Esophagus muscularis mucosa (tissue), 4 donors: ENCODE results near the gene AIP. TPM values are rescaled to one million over a fixed set of nuclear protein-coding genes. Genes with fewer than 3 reads are reported as not detected.

Source experiments
- DNase-seq: peaks from one replicate; pipeline ENCODE4 v3.0.0-alpha.2; 2017; ENCODE audit errors: extremely low spot score
- H3K27ac ChIP-seq, 4 donors: fragments of 200-600 bp; sonication (generic); replicated peaks in 1 of 4; 1 replicate in 3 of 4; 2 replicates in 1 of 4; pipeline ENCODE4 v1.5.1; 2016 to 2019; ENCODE audit warnings: mild to moderate bottlenecking in 1 of 4
- H3K27me3 ChIP-seq, 4 donors: fragments of 200-600 bp; sonication (generic); one replicate each; pipeline versions ENCODE4 v1.5.1 to v1.6.0; 2016 to 2019
- H3K36me3 ChIP-seq, 4 donors: fragments of 200-600 bp; sonication (generic); one replicate each; pipeline ENCODE4 v1.5.1; 2016 to 2019
- H3K4me1 ChIP-seq, 4 donors: fragments of 200-600 bp; sonication (generic); one replicate each; pipeline ENCODE4 v1.5.1; 2016 to 2019
- H3K4me3 ChIP-seq, 4 donors: fragments of 200-600 bp; sonication (generic); 1 replicate in 2 of 4; 2 replicates in 2 of 4; pipeline ENCODE4 v1.5.1; 2016 to 2019; ENCODE audit warnings: mild to moderate bottlenecking in 4 of 4, moderate library complexity in 1 of 4
- H3K9me3 ChIP-seq, 4 donors: fragments of 200-600 bp; sonication (generic); 1 replicate in 3 of 4; 2 replicates in 1 of 4; pipeline ENCODE4 v1.5.1; 2016 to 2019
- EP300 ChIP-seq: sonication (generic); formaldehyde crosslinking; IDR thresholded peaks from one replicate; pipeline ENCODE4 v1.6.1; 2017; ENCODE audit warnings: antibody characterized with exemption
- POLR2A ChIP-seq: fragments of 450-650 bp; IDR thresholded peaks from one replicate; pipeline ENCODE4 v1.6.1; 2017; ENCODE audit warnings: antibody characterized with exemption, moderate library complexity, mild to moderate bottlenecking, low read depth
- POLR2AphosphoS5 ChIP-seq, 2 donors: sonication (generic); formaldehyde crosslinking; IDR thresholded peaks; one replicate each; pipeline ENCODE4 v1.6.1; 2017; ENCODE audit warnings: antibody characterized with exemption in 2 of 2
- WGBS: methylation state at CpG from one replicate; pipeline ENCODE4 v1.1.5; 2018; 5-methylcytosine and 5-hydroxymethylcytosine counted together
- intact Hi-C: fragments of 100-400 bp; cut with DNase I; formaldehyde crosslinking; loops from one replicate; pipeline ENCODE4 v1.15.1; 2023
- total RNA-seq, 4 donors: library from RNA; depleted of rRNA; stranded (reverse); fragments of >200 nt; gene quantifications; one replicate each; pipeline versions ENCODE4 v1.1.0 to v1.2.1, GENCODE V29; 2016
- TF ChIP-seq, protein P1 (sequence below), 3 experiments: fragments of 200-600 bp in 2 of 3; fragments of 450-650 bp in 1 of 3; sonication (generic) in 2 of 3; IDR thresholded peaks; one replicate each; pipeline ENCODE4 v1.5.1; 2017 to 2019; ENCODE audit warnings: antibody characterized with exemption in 3 of 3, mild to moderate bottlenecking in 2 of 3, moderate library complexity in 1 of 3

Gene AIP
- total RNA-seq, 4 donors from 2014 or later, result 68.1 to 121 (median 108) TPM

DNA sequence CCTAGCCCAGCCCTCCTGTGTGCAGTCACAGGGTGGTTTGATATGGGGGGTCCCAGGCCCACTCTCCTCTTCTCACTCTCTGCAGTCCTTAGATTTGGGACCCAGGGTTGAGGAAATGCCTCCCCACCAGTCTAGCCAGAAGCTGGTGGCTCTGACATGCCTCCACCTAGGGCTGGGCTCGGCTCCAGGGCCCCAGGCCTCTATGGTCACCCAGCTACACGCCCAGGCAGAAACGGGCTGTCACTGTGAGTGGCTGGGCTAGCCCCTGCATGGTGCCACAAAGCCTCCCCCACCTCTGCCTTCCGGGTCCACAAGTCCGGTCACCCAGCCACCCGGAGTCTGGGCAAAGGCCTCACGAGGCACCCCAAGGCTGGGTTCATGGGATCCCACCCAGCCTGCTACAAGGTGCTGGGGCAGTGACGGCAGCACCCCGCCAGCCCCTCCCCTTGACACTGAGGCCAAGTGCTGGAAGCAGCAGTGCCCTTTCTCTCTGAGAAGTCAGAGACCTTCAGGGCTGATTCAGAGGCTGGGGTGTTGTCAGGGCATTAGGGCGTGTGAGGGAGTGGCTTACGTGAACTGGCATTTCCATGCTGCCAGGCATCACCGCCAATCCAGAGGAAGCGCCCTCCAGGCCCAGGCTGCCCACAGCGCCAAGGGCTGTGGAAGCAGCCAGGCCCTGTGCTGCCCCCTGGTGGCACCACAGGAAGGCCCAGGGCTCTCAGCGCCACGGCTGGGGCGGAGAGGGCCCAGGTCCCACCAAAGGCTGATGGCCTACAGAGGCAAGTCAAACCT, 23.0 kb downstream of the AIP start:
- H3K36me3 ChIP-seq, result peaks cover 0 to 27% (median 18%) of the 10 kb centered on the region in 4 donors
- H3K27ac ChIP-seq, result peak overlapping the region; percentile 97 to 100 (median 98)
- H3K4me3 ChIP-seq, result peak overlapping the region; percentile 55 to 64 (median 60)
- H3K9me3 ChIP-seq, result no peaks in the 10 kb centered on the region
- intact Hi-C loops, result loop anchor here (5.0 to 10.0 kb wide), 2 partner anchors 104 to 151 kb away; partner anchors contain the start of genes POLD4, PPP1CA and TBC1D10C
- WGBS, result 8% methylated on average over 9 of the region's 17 CpGs
- TF ChIP-seq EP300 (no peak), POLR2A (no peak), POLR2AphosphoS5 (IDR thresholded peaks at IDR 0.05) (peak; percentile 85 to 86)
- TF ChIP-seq, protein P1, sequence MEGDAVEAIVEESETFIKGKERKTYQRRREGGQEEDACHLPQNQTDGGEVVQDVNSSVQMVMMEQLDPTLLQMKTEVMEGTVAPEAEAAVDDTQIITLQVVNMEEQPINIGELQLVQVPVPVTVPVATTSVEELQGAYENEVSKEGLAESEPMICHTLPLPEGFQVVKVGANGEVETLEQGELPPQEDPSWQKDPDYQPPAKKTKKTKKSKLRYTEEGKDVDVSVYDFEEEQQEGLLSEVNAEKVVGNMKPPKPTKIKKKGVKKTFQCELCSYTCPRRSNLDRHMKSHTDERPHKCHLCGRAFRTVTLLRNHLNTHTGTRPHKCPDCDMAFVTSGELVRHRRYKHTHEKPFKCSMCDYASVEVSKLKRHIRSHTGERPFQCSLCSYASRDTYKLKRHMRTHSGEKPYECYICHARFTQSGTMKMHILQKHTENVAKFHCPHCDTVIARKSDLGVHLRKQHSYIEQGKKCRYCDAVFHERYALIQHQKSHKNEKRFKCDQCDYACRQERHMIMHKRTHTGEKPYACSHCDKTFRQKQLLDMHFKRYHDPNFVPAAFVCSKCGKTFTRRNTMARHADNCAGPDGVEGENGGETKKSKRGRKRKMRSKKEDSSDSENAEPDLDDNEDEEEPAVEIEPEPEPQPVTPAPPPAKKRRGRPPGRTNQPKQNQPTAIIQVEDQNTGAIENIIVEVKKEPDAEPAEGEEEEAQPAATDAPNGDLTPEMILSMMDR (IDR thresholded peaks at IDR 0.05), result peak; percentile 96 to 99 (median 98)
- peaks cover 0 to 38% (median 3%) of the 10 kb centered on the region in 4 donors for H3K27me3 ChIP-seq
- DNase-seq, result peak; percentile 95
- H3K4me1 ChIP-seq, result peaks cover 27 to 60% (median 54%) of the 10 kb centered on the region in 4 donors

DNA sequence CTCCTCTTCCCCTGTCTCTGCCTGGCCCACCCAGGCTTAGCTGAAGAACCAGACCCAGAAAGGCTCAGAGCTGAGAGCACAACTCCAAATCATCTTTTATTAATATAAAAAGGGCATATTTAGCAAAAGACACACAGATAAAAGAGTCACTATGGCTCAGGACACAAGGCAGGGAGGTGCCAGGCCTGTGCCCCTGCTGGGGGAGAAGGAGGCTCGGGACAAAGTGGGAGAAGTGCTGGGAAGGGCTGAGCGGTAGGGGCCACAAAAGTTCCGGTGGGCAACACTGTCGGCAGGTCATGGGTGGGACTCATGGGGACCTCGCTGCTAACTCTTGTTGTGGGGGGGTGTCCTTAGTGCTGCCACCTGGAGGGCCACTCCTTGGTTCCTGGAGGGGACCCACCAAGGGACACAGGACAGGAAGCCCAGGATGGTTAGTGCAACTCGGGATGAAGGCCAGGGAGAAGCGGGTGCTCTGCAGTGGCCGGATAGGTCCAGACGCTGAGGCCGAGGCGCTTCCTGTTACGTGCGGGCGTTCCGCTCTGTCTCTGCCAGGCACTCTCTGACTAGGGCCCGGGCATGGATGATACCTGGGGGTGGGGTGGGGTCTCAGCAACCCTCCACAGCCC, 23.7 kb downstream of the AIP start:
- H3K4me1 ChIP-seq, result peaks cover 27 to 60% (median 54%) of the 10 kb centered on the region in 4 donors
- DNase-seq, result no peak
- H3K36me3 ChIP-seq, result peaks cover 0 to 19% (median 18%) of the 10 kb centered on the region in 4 donors
- H3K27me3 ChIP-seq, result peaks cover 0 to 40% (median 3%) of the 10 kb centered on the region in 4 donors
- WGBS, result 88% methylated on average over 11 of the region's 16 CpGs
- H3K27ac ChIP-seq, result peak overlapping the region; percentile 97 to 100 (median 98)
- TF ChIP-seq, protein P1 (IDR thresholded peaks at IDR 0.05), result no peak
- TF ChIP-seq POLR2AphosphoS5 (IDR thresholded peaks at IDR 0.05), result no peak
- TF ChIP-seq POLR2A, result no peak
- TF ChIP-seq EP300, result no peak
- no peaks in the 10 kb centered on the region for H3K9me3 ChIP-seq
- peak overlapping the region; percentile 55 to 72 (median 62) for H3K4me3 ChIP-seq
- intact Hi-C loops, result loop anchor here (5.0 to 10.0 kb wide), 2 partner anchors 104 to 152 kb away; partner anchors contain the start of genes POLD4, PPP1CA and TBC1D10C

DNA sequence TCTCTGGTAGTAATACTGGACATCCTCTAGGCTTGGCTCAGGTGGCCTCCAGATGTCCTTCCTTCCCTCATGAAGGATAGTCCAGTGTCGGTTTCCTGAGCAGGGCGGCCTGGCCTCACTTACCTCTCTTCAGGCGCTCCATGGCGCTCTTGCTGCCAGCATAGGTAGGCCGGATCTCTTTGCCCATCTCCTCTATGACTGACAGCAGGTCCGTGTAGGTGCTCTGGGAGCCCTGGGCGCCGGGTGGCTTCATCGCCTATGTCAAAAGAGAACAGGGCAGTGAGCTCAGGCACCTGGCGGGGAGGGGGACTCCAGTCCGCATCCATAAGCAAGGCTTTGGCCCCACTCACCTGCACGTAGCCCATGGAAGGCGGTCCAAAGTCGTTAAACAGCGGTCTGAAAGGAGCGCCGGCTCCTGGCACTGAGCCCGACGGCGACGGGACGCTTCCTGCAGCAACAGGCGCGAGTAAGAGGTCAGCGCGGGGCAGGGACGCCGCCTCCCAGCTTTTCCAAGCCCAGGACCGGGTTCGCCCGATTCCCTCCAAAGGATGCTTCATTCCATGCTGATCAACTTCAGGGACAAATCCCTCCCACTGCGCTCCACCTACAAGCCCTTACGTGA, 24.5 kb downstream of the AIP start:
- H3K27ac ChIP-seq, result peak overlapping the region; percentile 97 to 100 (median 98)
- TF ChIP-seq POLR2A (no peak), EP300 (no peak), POLR2AphosphoS5 (IDR thresholded peaks at IDR 0.05) (no peak)
- TF ChIP-seq, protein P1 (IDR thresholded peaks at IDR 0.05), result no peak
- peaks cover 0 to 12% (median 10%) of the 10 kb centered on the region in 4 donors for H3K36me3 ChIP-seq
- H3K4me3 ChIP-seq, result peak overlapping the region; percentile 72 to 93 (median 81)
- intact Hi-C loops, result loop anchor here (5.0 to 10.0 kb wide), 2 partner anchors 105 to 153 kb away; partner anchors contain the start of genes POLD4, PPP1CA and TBC1D10C
- H3K9me3 ChIP-seq, result no peaks in the 10 kb centered on the region
- H3K4me1 ChIP-seq, result peaks cover 27 to 60% (median 54%) of the 10 kb centered on the region in 4 donors
- WGBS, result 59% methylated on average over 10 of the region's 33 CpGs
- H3K27me3 ChIP-seq, result peaks cover 0 to 40% (median 3%) of the 10 kb centered on the region in 4 donors
- no peak for DNase-seq

DNA sequence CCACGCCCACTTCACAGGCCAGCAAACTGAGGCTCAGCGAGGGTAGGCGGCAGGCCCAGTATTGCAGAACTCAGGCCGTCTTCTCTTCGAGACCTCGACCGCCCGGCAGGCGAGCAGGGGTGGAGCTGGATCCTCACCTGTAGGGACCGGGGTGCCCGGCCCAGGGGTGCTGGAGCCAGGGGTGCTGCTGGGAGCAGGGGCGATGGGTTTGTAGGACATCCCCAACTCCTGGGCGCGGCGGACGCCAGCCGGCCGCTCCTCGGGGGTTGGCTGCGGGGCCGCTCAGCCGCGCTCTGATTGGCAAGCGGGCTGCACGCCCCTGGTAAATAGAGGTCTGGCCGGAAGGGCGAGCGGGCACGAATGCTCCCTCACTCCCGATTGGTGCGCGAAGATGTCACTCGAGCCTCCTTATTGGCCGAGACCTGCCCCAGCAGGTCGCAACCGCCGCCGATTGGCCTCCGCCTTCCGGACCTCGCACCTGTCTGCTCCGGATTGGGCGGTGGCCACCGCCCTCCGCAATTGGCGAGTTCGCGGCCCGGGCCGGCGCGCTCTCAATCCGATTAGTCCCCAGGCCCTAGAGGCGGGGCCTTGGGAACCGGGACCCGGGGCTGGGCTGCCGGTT, 25.1 kb downstream of the AIP start, which contains the start of gene CDK2AP2:
Gene CDK2AP2, minus strand, starts transcription at position 299 of the 622 bp plus-strand sequence. Its CDS starts 80 bp downstream, at position 219.
- Histone ChIP-seq H3K36me3 (peaks cover 0 to 10% (median 9%) of the 10 kb centered on the region in 4 donors), H3K27me3 (peaks cover 0 to 38% (median 3%) of the 10 kb centered on the region in 4 donors), H3K4me1 (peaks cover 27 to 58% (median 54%) of the 10 kb centered on the region in 4 donors), H3K9me3 (no peaks in the 10 kb centered on the region), H3K27ac (peak within 1 kb of the TSS; percentile 97 to 100 (median 98)), H3K4me3 (peak within 1 kb of the TSS; percentile 72 to 93 (median 81))
- peak; percentile 99 for DNase-seq
- 0% methylated on average over 24 of the region's 57 CpGs for WGBS
- TF ChIP-seq EP300 (no peak), POLR2AphosphoS5 (IDR thresholded peaks at IDR 0.05) (peak; percentile 85 to 96), POLR2A (peak; percentile 83)
- TF ChIP-seq, protein P1 (IDR thresholded peaks at IDR 0.05), result peak in 1 of 3 experiments; percentile 7
- intact Hi-C loops, result loop anchor here (5.0 to 10.0 kb wide), 2 partner anchors 106 to 153 kb away; partner anchors contain the start of genes POLD4, PPP1CA and TBC1D10C
